ENCODE data around the gene AKNA. TPM values are rescaled to one million over a fixed set of nuclear protein-coding genes. Genes with fewer than 3 reads are reported as not detected.

Gene AKNA
- total RNA-seq, 3 donors from 2014 or later (not counting 1 experiment from before 2014, with no cell fraction given): 577 to 743 (median 676) TPM

GRCh38 chr9:114388764-114389375, 1.1 kb upstream of the AKNA start:
- Histone ChIP-seq H3K4me3 (ENCODE audit: low read length) (peak overlapping the region; percentile 88), H3K27ac (ENCODE audit: low read length) (peak overlapping the region; percentile 100), H3K9me3 (ENCODE audit: control insufficient read depth, insufficient read depth, low read length) (no peaks in the 10 kb centered on the region), H3K4me1 (ENCODE audit: control insufficient read depth, insufficient read depth, low read length) (peaks cover 54% of the 10 kb centered on the region), H3K27me3 (ENCODE audit: control insufficient read depth, insufficient read depth, low read length) (no peaks in the 10 kb centered on the region), H3K36me3 (ENCODE audit: control insufficient read depth, insufficient read depth, low read length) (peaks cover 6% of the 10 kb centered on the region)
- intact Hi-C loops (cut with micrococcal nuclease): loop anchor here (5.0 to 10.0 kb wide), 2 partner anchors 113 to 814 kb away; no protein-coding TSS in a partner anchor
- WGBS (ENCODE audit: insufficient coverage): 39% methylated on average over 8 of the region's 9 CpGs
- peak overlapping the region; percentile 79 to 98 for H3K27ac Mint-ChIP-seq
- peaks cover 69 to 75% of the 10 kb centered on the region in 2 donors for H3K4me1 Mint-ChIP-seq
- no peaks in the 10 kb centered on the region for H3K27me3 Mint-ChIP-seq (ENCODE audit: low read depth in 2 of 2)
- ATAC-seq (no peak), DNase-seq (no peak)
- H3K36me3 Mint-ChIP-seq: peaks cover 11% of the 10 kb centered on the region
- no peaks in the 10 kb centered on the region for H3K9me3 Mint-ChIP-seq
- H3K4me3 Mint-ChIP-seq: peak overlapping the region; percentile 97
- TF ChIP-seq CTCF (IDR thresholded peaks at IDR 0.05): no peak

GRCh38 chr9:114388357-114388682, 538 bp upstream of the AKNA start:
- H3K27ac ChIP-seq (ENCODE audit: low read length): peak overlapping the region; percentile 100
- ATAC-seq (no peak), DNase-seq (no peak)
- peak overlapping the region; percentile 79 to 98 for H3K27ac Mint-ChIP-seq
- H3K36me3 Mint-ChIP-seq: peaks cover 15% of the 10 kb centered on the region
- no peak for TF ChIP-seq CTCF (IDR thresholded peaks at IDR 0.05)
- H3K4me3 Mint-ChIP-seq: peak overlapping the region; percentile 97
- intact Hi-C loops (cut with micrococcal nuclease): loop anchor here (5.0 to 10.0 kb wide), 2 partner anchors 114 to 814 kb away; no protein-coding TSS in a partner anchor
- H3K4me1 ChIP-seq (ENCODE audit: control insufficient read depth, insufficient read depth, low read length): peaks cover 59% of the 10 kb centered on the region
- H3K9me3 Mint-ChIP-seq: no peaks in the 10 kb centered on the region
- no peaks in the 10 kb centered on the region for H3K9me3 ChIP-seq (ENCODE audit: control insufficient read depth, insufficient read depth, low read length)
- H3K27me3 Mint-ChIP-seq (ENCODE audit: low read depth in 2 of 2): no peaks in the 10 kb centered on the region
- 47% methylated on average over 9 of the region's 9 CpGs for WGBS (ENCODE audit: insufficient coverage)
- peak overlapping the region; percentile 88 for H3K4me3 ChIP-seq (ENCODE audit: low read length)
- no peaks in the 10 kb centered on the region for H3K27me3 ChIP-seq (ENCODE audit: control insufficient read depth, insufficient read depth, low read length)
- H3K4me1 Mint-ChIP-seq: peaks cover 75 to 80% of the 10 kb centered on the region in 2 donors
- H3K36me3 ChIP-seq (ENCODE audit: control insufficient read depth, insufficient read depth, low read length): peaks cover 6% of the 10 kb centered on the region

GRCh38 chr9:114386886-114387679, 699 bp downstream of the AKNA start:
- Histone ChIP-seq H3K9me3 (ENCODE audit: control insufficient read depth, insufficient read depth, low read length) (no peaks in the 10 kb centered on the region), H3K4me1 (ENCODE audit: control insufficient read depth, insufficient read depth, low read length) (peaks cover 68% of the 10 kb centered on the region), H3K4me3 (ENCODE audit: low read length) (peak overlapping the region; percentile 88), H3K27ac (ENCODE audit: low read length) (peak overlapping the region; percentile 100), H3K27me3 (ENCODE audit: control insufficient read depth, insufficient read depth, low read length) (no peaks in the 10 kb centered on the region), H3K36me3 (ENCODE audit: control insufficient read depth, insufficient read depth, low read length) (peaks cover 10% of the 10 kb centered on the region)
- WGBS (ENCODE audit: insufficient coverage): 0% methylated on average over 18 of the region's 18 CpGs
- H3K9me3 Mint-ChIP-seq: no peaks in the 10 kb centered on the region
- no peaks in the 10 kb centered on the region for H3K27me3 Mint-ChIP-seq (ENCODE audit: low read depth in 2 of 2)
- intact Hi-C loops (cut with micrococcal nuclease): loop anchor here (1.0 to 10.0 kb wide), 3 partner anchors 11 to 812 kb away; no protein-coding TSS in a partner anchor
- peak in 1 of 2 donors; percentile 47 for DNase-seq
- peaks cover 83 to 89% of the 10 kb centered on the region in 2 donors for H3K4me1 Mint-ChIP-seq
- H3K4me3 Mint-ChIP-seq: peak overlapping the region; percentile 97
- ATAC-seq: no peak
- H3K27ac Mint-ChIP-seq: peak overlapping the region; percentile 79 to 98
- no peak for TF ChIP-seq CTCF (IDR thresholded peaks at IDR 0.05)
- peaks cover 15% of the 10 kb centered on the region for H3K36me3 Mint-ChIP-seq

All from natural killer cell (primary cell).